Lower lobe of right lung (tissue), 2 donors: Measurements from ENCODE around the gene PRSS1. TPM values are rescaled to one million over a fixed set of nuclear protein-coding genes. Genes with fewer than 3 reads are reported as not detected.

ENCODE experiments used
- ATAC-seq, 2 donors: fragments of 200-7000 bp; cut with Tn5 transposase; one replicate each; pipeline ENCODE4 v1.9.1; 2020 to 2022; ENCODE audit warnings: mild to moderate bottlenecking in 2 of 2, moderate library complexity in 2 of 2
- DNase-seq: peaks from one replicate; pipeline ENCODE4 v3.0.0-alpha.2; 2020
- H3K27ac ChIP-seq: fragments of 200-600 bp; one replicate; pipeline ENCODE4 v1.8.0; 2022
- H3K27me3 ChIP-seq: fragments of 200-600 bp; one replicate; pipeline ENCODE4 v1.8.0; 2022; ENCODE audit warnings: low read depth
- H3K36me3 ChIP-seq: fragments of 200-600 bp; one replicate; pipeline ENCODE4 v1.8.0; 2022; ENCODE audit warnings: mild to moderate bottlenecking
- H3K4me1 ChIP-seq: fragments of 200-600 bp; one replicate; pipeline ENCODE4 v1.8.0; 2022
- H3K4me3 ChIP-seq: fragments of 200-600 bp; one replicate; pipeline ENCODE4 v1.8.0; 2022; ENCODE audit warnings: mild to moderate bottlenecking
- H3K9me3 ChIP-seq: fragments of 200-600 bp; one replicate; pipeline ENCODE4 v1.8.0; 2022
- CTCF ChIP-seq: fragments of 200-600 bp; IDR thresholded peaks from one replicate; pipeline ENCODE4 v1.8.0; 2022; ENCODE audit warnings: antibody characterized with exemption, mild to moderate bottlenecking
- intact Hi-C: fragments of 100-400 bp; cut with DNase I; formaldehyde crosslinking; loops from one replicate; pipeline ENCODE4 v1.11.0; 2022
- total RNA-seq: library from RNA; stranded (reverse); fragmentation: NEBNext Ultra II Directional; extraction: Animal tissue kit (Norgen Biotek cat#: 25700); gene quantifications from one replicate; pipeline ENCODE4 v1.2.1, GENCODE V29; 2021
- donor health status: DM: no; HTN: yes; CAD: no; lungs with severe emphysema.

The PRSS1 gene
- total RNA-seq, 1 donor from 2014 or later = not detected

GRCh38 chr7:142770661-142771352 lies 21.5 kb downstream of the PRSS1 start, which contains the start of gene PRSS2:
PRSS2 (plus strand) TSS chr7:142770970; CDS start chr7:142770983, 13 bp downstream.
- Histone ChIP-seq H3K27me3 (no peaks in the 10 kb centered on the region), H3K4me1 (no peaks in the 10 kb centered on the region), H3K4me3 (no peak within 1 kb of the TSS), H3K36me3 (no peaks in the 10 kb centered on the region), H3K9me3 (no peaks in the 10 kb centered on the region), H3K27ac (no peak within 1 kb of the TSS)
- no peak for DNase-seq
- intact Hi-C loops = no loop called here
- ATAC-seq = no peak
- no peak for TF ChIP-seq CTCF

GRCh38 chr7:142771353-142771723 lies 22.1 kb downstream of the PRSS1 start:
- no peak overlapping the region for H3K27ac ChIP-seq
- no peaks in the 10 kb centered on the region for H3K4me1 ChIP-seq
- no peak for TF ChIP-seq CTCF
- no peaks in the 10 kb centered on the region for H3K36me3 ChIP-seq
- intact Hi-C loops = no loop called here
- no peak overlapping the region for H3K4me3 ChIP-seq
- no peak for DNase-seq
- H3K27me3 ChIP-seq = no peaks in the 10 kb centered on the region
- no peak for ATAC-seq
- H3K9me3 ChIP-seq = no peaks in the 10 kb centered on the region

GRCh38 chr7:142772051-142772450 lies 22.8 kb downstream of the PRSS1 start:
- H3K4me3 ChIP-seq = no peak overlapping the region
- DNase-seq (no peak), ATAC-seq (no peak)
- H3K4me1 ChIP-seq = no peaks in the 10 kb centered on the region
- intact Hi-C loops = no loop called here
- TF ChIP-seq CTCF = no peak
- H3K27ac ChIP-seq = no peak overlapping the region
- H3K9me3 ChIP-seq = no peaks in the 10 kb centered on the region
- no peaks in the 10 kb centered on the region for H3K27me3 ChIP-seq
- H3K36me3 ChIP-seq = no peaks in the 10 kb centered on the region

GRCh38 chr7:142772673-142773072 lies 23.4 kb downstream of the PRSS1 start:
- ATAC-seq = no peak
- H3K9me3 ChIP-seq = no peaks in the 10 kb centered on the region
- DNase-seq = no peak
- H3K4me1 ChIP-seq = no peaks in the 10 kb centered on the region
- H3K27me3 ChIP-seq = no peaks in the 10 kb centered on the region
- no peak overlapping the region for H3K27ac ChIP-seq
- intact Hi-C loops = no loop called here
- no peak for TF ChIP-seq CTCF
- no peak overlapping the region for H3K4me3 ChIP-seq
- H3K36me3 ChIP-seq = no peaks in the 10 kb centered on the region

- intact Hi-C loops = no loop called here
- DNase-seq = no peak
Measured at GRCh38 chr7:142773230-142773629, 24.0 kb downstream of the PRSS1 start.

More at GRCh38 chr7:142773230-142773629, 24.0 kb downstream of the PRSS1 start:
- no peak for ATAC-seq
- no peak overlapping the region for H3K27ac ChIP-seq
- no peaks in the 10 kb centered on the region for H3K36me3 ChIP-seq
- H3K4me3 ChIP-seq = no peak overlapping the region
- no peaks in the 10 kb centered on the region for H3K4me1 ChIP-seq
- H3K27me3 ChIP-seq = no peaks in the 10 kb centered on the region
- no peak for TF ChIP-seq CTCF
- no peaks in the 10 kb centered on the region for H3K9me3 ChIP-seq
